GM10266 (cell line): ENCODE results near the gene MTRF1.
"Not testable (repeated sequence)": the region's sequence is repeated elsewhere in the genome, so short reads cannot be mapped to it uniquely, and the experiment has no call there.

ENCODE experiments used
- DNase-seq: peaks from one replicate; pipeline ENCODE4 v3.0.0; 2012; ENCODE audit errors: extremely low spot score
- TF ChIP-seq, protein P1 (sequence below): IDR thresholded peaks from 2 replicates; pipeline ENCODE4 v1.5.1; 2012; ENCODE audit warnings: mild to moderate bottlenecking, low read depth; ENCODE audit not compliant: control insufficient read depth, insufficient read depth; ENCODE audit errors: missing control alignments

MTRF1 gene

GRCh38 chr13:41294914-41295313 lies 31.5 kb upstream of the MTRF1 start:
- no peak for DNase-seq
- TF ChIP-seq, protein P1, sequence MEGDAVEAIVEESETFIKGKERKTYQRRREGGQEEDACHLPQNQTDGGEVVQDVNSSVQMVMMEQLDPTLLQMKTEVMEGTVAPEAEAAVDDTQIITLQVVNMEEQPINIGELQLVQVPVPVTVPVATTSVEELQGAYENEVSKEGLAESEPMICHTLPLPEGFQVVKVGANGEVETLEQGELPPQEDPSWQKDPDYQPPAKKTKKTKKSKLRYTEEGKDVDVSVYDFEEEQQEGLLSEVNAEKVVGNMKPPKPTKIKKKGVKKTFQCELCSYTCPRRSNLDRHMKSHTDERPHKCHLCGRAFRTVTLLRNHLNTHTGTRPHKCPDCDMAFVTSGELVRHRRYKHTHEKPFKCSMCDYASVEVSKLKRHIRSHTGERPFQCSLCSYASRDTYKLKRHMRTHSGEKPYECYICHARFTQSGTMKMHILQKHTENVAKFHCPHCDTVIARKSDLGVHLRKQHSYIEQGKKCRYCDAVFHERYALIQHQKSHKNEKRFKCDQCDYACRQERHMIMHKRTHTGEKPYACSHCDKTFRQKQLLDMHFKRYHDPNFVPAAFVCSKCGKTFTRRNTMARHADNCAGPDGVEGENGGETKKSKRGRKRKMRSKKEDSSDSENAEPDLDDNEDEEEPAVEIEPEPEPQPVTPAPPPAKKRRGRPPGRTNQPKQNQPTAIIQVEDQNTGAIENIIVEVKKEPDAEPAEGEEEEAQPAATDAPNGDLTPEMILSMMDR, result no peak

DNA sequence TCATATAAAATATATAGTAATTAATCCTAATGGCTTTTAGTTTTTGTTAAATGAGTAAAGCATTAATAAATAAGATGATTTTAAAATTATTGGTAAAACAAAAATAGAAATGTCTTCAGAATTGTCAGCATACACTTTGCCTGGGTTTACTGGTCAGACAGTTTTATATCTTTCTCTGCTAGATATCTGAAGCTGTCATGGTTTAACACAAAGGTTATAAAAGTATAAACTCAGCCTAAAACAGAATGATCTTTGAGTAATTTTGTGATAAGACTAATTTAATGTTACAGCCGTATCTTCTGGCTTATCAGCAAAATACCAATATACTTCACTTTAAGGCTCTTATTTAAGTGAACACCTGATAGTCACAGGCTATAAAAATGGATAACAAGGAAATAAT lies 29.9 kb upstream of the MTRF1 start:
- TF ChIP-seq, protein P1, result no peak
- no peak for DNase-seq

DNA sequence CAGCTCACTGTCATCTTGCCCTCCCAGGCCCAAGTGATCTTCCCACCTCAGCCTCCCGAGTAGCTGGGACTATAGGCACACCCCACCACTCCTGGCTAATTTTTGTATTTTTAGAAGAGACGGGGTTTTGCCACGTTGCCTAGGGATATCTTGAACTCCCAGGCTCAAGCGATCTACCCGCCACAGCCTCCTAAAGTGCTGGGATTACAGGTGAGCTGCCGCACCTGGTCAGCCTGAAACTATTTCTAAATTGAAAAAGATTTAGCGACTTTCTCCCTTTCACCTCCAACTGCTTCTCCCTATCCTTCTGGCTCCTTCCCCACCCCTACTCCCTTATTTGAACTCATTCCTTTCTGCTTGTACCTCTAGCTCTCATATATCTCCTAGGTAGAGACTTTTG lies 27.9 kb upstream of the MTRF1 start:
- DNase-seq, result no peak
- TF ChIP-seq, protein P1, result no peak

GRCh38 chr13:41289463-41289881 lies 26.1 kb upstream of the MTRF1 start:
- TF ChIP-seq, protein P1, result no peak
- DNase-seq, result no peak

GRCh38 chr13:41286370-41286769 lies 23.0 kb upstream of the MTRF1 start:
- DNase-seq, result no peak
- TF ChIP-seq, protein P1, result no peak

DNA sequence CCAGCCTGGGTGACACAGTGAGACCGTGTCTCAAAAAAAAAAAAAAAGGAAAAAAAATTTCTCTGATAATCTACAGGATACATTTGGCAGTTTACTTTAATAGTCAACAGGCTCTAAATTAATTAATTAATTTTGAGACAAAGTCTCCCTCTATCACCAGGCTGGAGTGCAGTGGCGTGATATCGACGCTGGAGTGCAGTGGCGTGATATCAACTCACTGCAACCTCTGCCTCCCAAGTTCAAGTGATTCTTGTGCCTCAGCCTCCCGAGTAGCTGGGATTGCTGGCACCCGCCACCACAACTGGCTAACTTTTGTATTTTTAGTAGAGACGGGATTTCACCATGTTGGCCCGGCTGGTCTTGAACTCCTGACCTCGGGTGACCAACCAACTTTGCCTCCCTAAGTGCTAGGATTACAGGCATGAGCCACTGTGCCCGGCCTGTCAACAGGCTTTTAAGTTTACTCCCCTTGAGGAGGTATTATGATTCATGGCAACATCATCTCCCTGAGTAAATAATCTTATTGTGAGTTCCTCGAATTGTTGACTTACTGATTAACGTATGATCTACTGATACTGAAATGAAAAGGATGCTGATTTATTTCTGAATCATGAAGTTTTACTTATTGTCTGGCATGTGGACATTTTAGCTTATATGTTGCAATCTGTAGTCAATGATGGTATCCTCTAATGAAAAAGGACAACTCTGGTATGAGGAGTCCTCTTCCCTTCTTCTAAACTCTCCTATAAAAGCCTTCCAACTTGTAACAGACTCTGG lies 21.3 kb upstream of the MTRF1 start:
- no peak for DNase-seq
- TF ChIP-seq, protein P1, result no peak

DNA sequence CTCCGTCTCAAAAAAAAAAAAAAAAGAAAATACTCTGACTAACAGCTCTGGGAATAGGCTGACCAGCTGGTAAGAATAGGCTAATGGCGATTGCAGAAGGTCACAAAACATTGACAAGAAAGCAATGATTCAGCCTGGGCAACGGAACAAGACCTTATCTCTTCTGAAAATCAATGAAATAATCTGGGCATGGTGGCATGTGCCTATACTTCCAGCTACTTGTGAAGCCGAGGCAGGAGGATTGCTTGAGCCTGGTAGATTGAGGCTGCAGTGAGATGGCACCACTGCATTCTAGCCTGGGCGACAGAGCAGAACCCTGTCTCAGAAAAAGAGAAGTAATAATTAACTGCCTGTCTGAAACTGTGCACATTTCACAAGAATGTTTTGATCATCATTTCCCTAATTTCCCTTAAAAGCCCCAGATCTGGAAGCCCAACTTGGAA lies 18.8 kb upstream of the MTRF1 start:
- DNase-seq, result no peak
- TF ChIP-seq, protein P1, result no peak

- DNase-seq, result not testable (repeated sequence)
Observed at GRCh38 chr13:41279156-41279555, 15.8 kb upstream of the MTRF1 start.
